WI38 (cell line): ENCODE measurements around the gene NOC4L.
"Not testable (repeated sequence)": the region's sequence is repeated elsewhere in the genome, so short reads cannot be mapped to it uniquely, and the experiment has no call there.

ENCODE experiments used
- H3K4me3 ChIP-seq: 2 replicates; pipeline ENCODE4 v1.5.1; 2011; ENCODE audit warnings: low read depth, mild to moderate bottlenecking, control low read depth, low read length
- CTCF ChIP-seq: IDR thresholded peaks from 2 replicates; pipeline ENCODE4 v1.5.1; 2012; ENCODE audit warnings: low read depth, mild to moderate bottlenecking, control low read depth, low read length

Gene NOC4L

GRCh38 chr12:132194056-132194455, 49.8 kb downstream of the NOC4L start:
- 0 out of 2 replicates have a peak, but pooled peaks have one; percentile 15 for TF ChIP-seq CTCF
- no peak overlapping the region for H3K4me3 ChIP-seq

GRCh38 chr12:132194556-132194955, 50.3 kb downstream of the NOC4L start:
- no peak overlapping the region for H3K4me3 ChIP-seq
- no peak for TF ChIP-seq CTCF

- not testable (repeated sequence) for H3K4me3 ChIP-seq
These were observed 51.0 kb downstream of the NOC4L start for GRCh38 chr12:132195242-132195641.

- no peak overlapping the region for H3K4me3 ChIP-seq
- no peak for TF ChIP-seq CTCF
These were observed 52.0 kb downstream of the NOC4L start for GRCh38 chr12:132196038-132196872.

GRCh38 chr12:132196873-132197390, 52.7 kb downstream of the NOC4L start:
- no peak overlapping the region for H3K4me3 ChIP-seq
- no peak for TF ChIP-seq CTCF

GRCh38 chr12:132197581-132198354, 53.5 kb downstream of the NOC4L start:
- H3K4me3 ChIP-seq, result no peak overlapping the region
- no peak for TF ChIP-seq CTCF

- TF ChIP-seq CTCF, result no peak
- no peak overlapping the region for H3K4me3 ChIP-seq
These were observed 54.8 kb downstream of the NOC4L start for GRCh38 chr12:132199101-132199500.
